B cell (primary cell): ENCODE results near the gene CFAP119. TPM values are rescaled to one million over a fixed set of nuclear protein-coding genes. Genes with fewer than 3 reads are reported as not detected.

Experiments
- ATAC-seq: fragments of 200-7000 bp; cut with Tn5 transposase; one replicate; pipeline ENCODE4 v1.10.0; 2021; ENCODE audit warnings: low read depth, mild to moderate bottlenecking, moderate number of reproducible peaks, moderate library complexity
- CTCF ChIA-PET: fragments of 350-600 bp; sonication (Branson Sonifier 250); formaldehyde crosslinking; loops from one replicate; lab custom pipeline; 2021; ENCODE audit warnings: antibody characterized with exemption, inconsistent platforms; lab: Charles Lee
- POLR2A ChIA-PET: fragments of 350-600 bp; sonication (Branson Sonifier 250); formaldehyde crosslinking; loops from one replicate; lab custom pipeline; 2021; ENCODE audit warnings: antibody characterized with exemption; lab: Charles Lee
- DNase-seq: peaks from one replicate; pipeline ENCODE4 v3.0.0; 2013
- H2AFZ ChIP-seq: 2 replicates; pipeline ENCODE4 v1.6.1; 2012; ENCODE audit warnings: mild to moderate bottlenecking, low read depth, low read length; ENCODE audit not compliant: insufficient read depth, poor library complexity, severe bottlenecking
- H3K27ac ChIP-seq, 2 donors: 1 replicate in 1 of 2; 2 replicates in 1 of 2; pipeline ENCODE4 v1.5.1; 2012 to 2013; ENCODE audit warnings: low read length in 2 of 2, mild to moderate bottlenecking in 2 of 2, moderate library complexity in 1 of 2
- H3K27me3 ChIP-seq, 4 experiments: fragments of 200-600 bp in 1 of 4; sonication (generic) in 1 of 4; replicated peaks in 1 of 4; 1 replicate in 2 of 4; 2 replicates in 2 of 4; pipeline versions ENCODE4 v1.6.1 to v1.7.0; 2013 to 2016; ENCODE audit warnings: low read length in 3 of 4, mild to moderate bottlenecking in 2 of 4, mixed read lengths in 1 of 4, moderate library complexity in 1 of 4; ENCODE audit not compliant: insufficient read depth in 4 of 4, control insufficient read depth in 3 of 4; ENCODE audit errors: control extremely low read depth in 1 of 4
- H3K36me3 ChIP-seq, 2 experiments: replicated peaks in 1 of 2; 1 replicate in 1 of 2; 2 replicates in 1 of 2; pipeline versions ENCODE4 v1.6.1 to v1.7.1; 2013; ENCODE audit warnings: low read length in 1 of 2; ENCODE audit not compliant: insufficient read depth in 2 of 2, control insufficient read depth in 1 of 2; ENCODE audit errors: control extremely low read depth in 1 of 2, extremely low read depth in 1 of 2
- H3K4me1 ChIP-seq, 2 donors: fragments of 200-600 bp in 1 of 2; sonication (generic) in 1 of 2; 1 replicate in 1 of 2; 2 replicates in 1 of 2; pipeline versions ENCODE4 v1.5.1 to v1.6.1; 2013 to 2017; ENCODE audit warnings: low read length in 2 of 2; ENCODE audit not compliant: control insufficient read depth in 2 of 2, insufficient read depth in 2 of 2
- H3K4me2 ChIP-seq: replicated peaks from 2 replicates; pipeline ENCODE3; 2012; ENCODE audit warnings: mild to moderate bottlenecking, low read depth, low read length; ENCODE audit not compliant: poor library complexity, severe bottlenecking
- H3K4me3 ChIP-seq, 5 experiments: fragments of 200-600 bp in 1 of 5; sonication (generic) in 1 of 5; 1 replicate in 3 of 5; 2 replicates in 2 of 5; pipeline versions ENCODE4 v1.5.1 to v1.7.0; 2011 to 2016; ENCODE audit warnings: low read length in 4 of 5, mild to moderate bottlenecking in 4 of 5, low read depth in 2 of 5, control low read depth in 1 of 5, moderate library complexity in 1 of 5; ENCODE audit not compliant: insufficient read depth in 1 of 5; ENCODE audit errors: control extremely low read depth in 1 of 5, extremely low read depth in 1 of 5
- H3K79me2 ChIP-seq: fragments of 200-600 bp; sonication (generic); one replicate; pipeline ENCODE4 v1.6.0; 2016; ENCODE audit warnings: low read length; ENCODE audit not compliant: control insufficient read depth, insufficient read depth
- H3K9ac ChIP-seq: fragments of 200-600 bp; sonication (generic); 2 replicates; pipeline ENCODE4 v1.6.1; 2017; ENCODE audit warnings: mild to moderate bottlenecking, low read length, moderate library complexity
- H3K9me3 ChIP-seq, 3 donors: one replicate each; pipeline versions ENCODE4 v1.6.1 to v1.7.1; 2013; ENCODE audit warnings: low read length in 2 of 3; ENCODE audit not compliant: control insufficient read depth in 2 of 3, insufficient read depth in 1 of 3; ENCODE audit errors: control extremely low read depth in 1 of 3
- H4K20me1 ChIP-seq: 2 replicates; pipeline ENCODE4 v1.6.0; 2012; ENCODE audit warnings: mild to moderate bottlenecking, low read length; ENCODE audit not compliant: insufficient read depth, control insufficient read depth, poor library complexity, severe bottlenecking
- H3K27ac Mint-ChIP-seq: one replicate; pipeline ENCODE4 v1.8.0; 2021; ENCODE audit warnings: mixed read lengths
- H3K27me3 Mint-ChIP-seq: one replicate; pipeline ENCODE4 v1.8.0; 2021; ENCODE audit warnings: mixed read lengths
- H3K4me1 Mint-ChIP-seq: one replicate; pipeline ENCODE4 v1.8.0; 2021; ENCODE audit warnings: mixed read lengths
- H3K4me3 Mint-ChIP-seq: one replicate; pipeline ENCODE4 v1.8.0; 2021; ENCODE audit warnings: mixed read lengths
- H3K9me3 Mint-ChIP-seq: one replicate; pipeline ENCODE4 v1.8.0; 2022; ENCODE audit warnings: mixed read lengths; ENCODE audit not compliant: insufficient read depth
- CTCF ChIP-seq: fragments of 200-600 bp; IDR thresholded peaks from one replicate; pipeline ENCODE4 v1.8.0; 2022; ENCODE audit warnings: antibody characterized with exemption, mild to moderate bottlenecking
- EZH2 ChIP-seq: IDR thresholded peaks from 2 replicates; pipeline ENCODE4 v1.6.1; 2012; ENCODE audit warnings: borderline replicate concordance, low read depth, mild to moderate bottlenecking, moderate library complexity, low read length; ENCODE audit not compliant: insufficient read depth, poor library complexity, severe bottlenecking
- WGBS: methylation state at CpG from one replicate; pipeline ENCODE4 v1.1.5; 2013; ENCODE audit warnings: missing lambda C conversion rate; ENCODE audit not compliant: insufficient coverage; 5-methylcytosine and 5-hydroxymethylcytosine counted together
- intact Hi-C: fragments of 100-400 bp; cut with micrococcal nuclease; formaldehyde crosslinking; loops from one replicate; pipeline ENCODE4 v1.10.0; 2022
- polyA plus RNA-seq: library from polyadenylated mRNA; depleted of rRNA; stranded (reverse); fragments of >200 nt; gene quantifications from 2 replicates; pipeline ENCODE4 v1.2.3, GENCODE V29; 2012
- total RNA-seq, 2 donors: library from RNA; stranded (reverse); fragments of 120-200 nt in 1 of 2; gene quantifications; 1 replicate in 1 of 2; 2 replicates in 1 of 2; pipeline versions ENCODE4 v1.2.3 to v1.2.4, GENCODE V29; 2013 to 2022

CFAP119 gene
- total and polyA plus RNA-seq, 2 donors (not counting 1 experiment from before 2014, with no cell fraction given), result 8.5 to 11.7 TPM

- H3K27ac ChIP-seq, result no peak overlapping the region
- H3K4me2 ChIP-seq, result no peak overlapping the region
- ATAC-seq (no peak), DNase-seq (no peak)
- H3K9ac ChIP-seq, result no peak overlapping the region
- ChIA-PET POLR2A (interaction anchor here (1.2 kb wide), 1 partner anchor 11 kb away, joined by 3 read pairs; no protein-coding TSS in a partner anchor), CTCF (no interaction called here)
- H3K9me3 Mint-ChIP-seq, result no peaks in the 10 kb centered on the region
- H3K4me3 Mint-ChIP-seq, result no peak overlapping the region
- H3K4me1 Mint-ChIP-seq, result peaks cover 5% of the 10 kb centered on the region
- no peaks in the 10 kb centered on the region for H3K9me3 ChIP-seq
- H3K4me1 ChIP-seq, result no peaks in the 10 kb centered on the region
- 98% methylated on average over 17 of the region's 17 CpGs for WGBS
- no peak overlapping the region for H3K27ac Mint-ChIP-seq
- H3K27me3 Mint-ChIP-seq, result no peaks in the 10 kb centered on the region
- H3K27me3 ChIP-seq, result no peaks in the 10 kb centered on the region
- H3K36me3 ChIP-seq, result peaks cover 2 to 77% of the 10 kb centered on the region in 2 experiments
- peaks cover 31% of the 10 kb centered on the region for H4K20me1 ChIP-seq
- peaks cover 33% of the 10 kb centered on the region for H3K79me2 ChIP-seq
- TF ChIP-seq EZH2 (no peak), CTCF (no peak)
- H2AFZ ChIP-seq, result no peak overlapping the region
- no peak overlapping the region for H3K4me3 ChIP-seq
- intact Hi-C loops, result no loop called here
Measured at GRCh38 chr16:30736995-30737793, 24.7 kb downstream of the CFAP119 start.

GRCh38 chr16:30731411-30731810 is 30.5 kb downstream of the CFAP119 start:
- no peaks in the 10 kb centered on the region for H3K27me3 ChIP-seq
- Mint-ChIP-seq H3K9me3 (no peaks in the 10 kb centered on the region), H3K27me3 (no peaks in the 10 kb centered on the region), H3K4me1 (no peaks in the 10 kb centered on the region), H3K27ac (no peak overlapping the region), H3K4me3 (no peak overlapping the region)
- no peak overlapping the region for H2AFZ ChIP-seq
- DNase-seq, result no peak
- H3K36me3 ChIP-seq, result peaks cover 2 to 71% of the 10 kb centered on the region in 2 experiments
- TF ChIP-seq EZH2 (no peak), CTCF (no peak)
- H4K20me1 ChIP-seq, result peaks cover 5% of the 10 kb centered on the region
- intact Hi-C loops, result no loop called here
- H3K4me3 ChIP-seq, result no peak overlapping the region
- H3K27ac ChIP-seq, result no peak overlapping the region
- ChIA-PET CTCF (no interaction called here), POLR2A (no interaction called here)
- peaks cover 14% of the 10 kb centered on the region for H3K79me2 ChIP-seq
- no peak overlapping the region for H3K4me2 ChIP-seq
- 88% methylated on average over 1 of the region's 3 CpGs for WGBS
- H3K4me1 ChIP-seq, result no peaks in the 10 kb centered on the region
- H3K9ac ChIP-seq, result no peak overlapping the region
- ATAC-seq, result no peak
- no peaks in the 10 kb centered on the region for H3K9me3 ChIP-seq
